ENCODE results near the gene SLC6A17.
A peak's percentile ranks its signal among the peaks of the same experiment; 100 is the strongest.

The SLC6A17 gene

GRCh38 chr1:110223581-110223980 is 73.3 kb downstream of the SLC6A17 start:
- no peak for DNase-seq

DNA sequence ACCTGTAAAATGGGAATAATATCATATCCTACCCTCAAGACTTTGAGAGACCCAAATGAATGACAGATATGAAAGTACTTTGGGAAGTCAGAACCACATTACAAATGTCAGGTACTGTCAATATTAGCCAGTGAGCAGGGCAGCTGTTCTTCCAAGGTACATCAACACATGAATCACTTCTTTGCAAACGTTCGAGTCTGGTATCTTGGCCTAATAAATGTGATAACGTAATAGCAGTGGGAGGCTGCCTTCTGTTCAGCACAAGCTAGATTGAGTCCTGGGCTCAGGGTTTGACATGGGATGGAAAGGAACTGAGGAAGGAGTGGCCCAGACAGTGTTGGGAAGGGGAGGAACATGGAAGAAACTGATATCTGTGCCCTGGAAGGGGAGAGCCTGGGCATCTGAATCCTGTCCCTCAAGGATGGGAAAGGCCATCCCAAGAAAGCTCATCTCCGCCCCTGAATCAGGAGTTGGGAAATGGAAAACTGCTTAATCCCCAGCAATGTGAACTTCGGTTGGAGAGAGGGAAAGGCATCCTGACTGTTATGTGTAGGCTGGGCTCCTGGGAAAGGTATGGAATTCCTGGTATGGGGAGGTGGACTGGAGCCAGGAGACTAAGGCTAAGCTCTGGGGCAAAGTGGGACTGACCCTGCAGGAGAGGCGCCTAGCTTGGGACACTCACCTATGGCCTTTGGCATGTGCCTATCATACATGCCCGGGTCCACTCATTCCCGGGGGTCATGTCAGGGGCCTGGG is 74.1 kb downstream of the SLC6A17 start:
- no peak for DNase-seq

DNA sequence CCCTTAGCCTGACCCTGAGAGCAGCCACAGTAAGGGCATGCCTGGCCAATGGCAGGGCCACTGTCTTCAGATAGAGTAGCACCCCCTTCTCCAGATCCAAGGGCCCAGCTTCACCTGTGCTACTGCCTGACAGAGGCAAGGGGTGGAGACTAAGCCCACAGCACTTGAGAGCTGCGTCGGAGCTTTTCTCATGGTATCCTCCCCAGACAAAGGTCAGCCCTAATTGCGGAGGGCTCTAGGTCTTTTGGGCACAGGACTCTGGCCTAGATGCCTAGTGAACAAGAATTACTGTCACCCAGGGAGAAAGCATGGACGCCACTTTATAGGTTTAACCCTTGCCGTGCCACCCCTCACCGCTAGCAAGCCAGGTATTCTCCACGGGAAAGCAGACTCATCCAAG is 74.9 kb downstream of the SLC6A17 start:
- no peak for DNase-seq

- no peak for DNase-seq
These were observed 75.6 kb downstream of the SLC6A17 start for GRCh38 chr1:110225756-110226404.

DNA sequence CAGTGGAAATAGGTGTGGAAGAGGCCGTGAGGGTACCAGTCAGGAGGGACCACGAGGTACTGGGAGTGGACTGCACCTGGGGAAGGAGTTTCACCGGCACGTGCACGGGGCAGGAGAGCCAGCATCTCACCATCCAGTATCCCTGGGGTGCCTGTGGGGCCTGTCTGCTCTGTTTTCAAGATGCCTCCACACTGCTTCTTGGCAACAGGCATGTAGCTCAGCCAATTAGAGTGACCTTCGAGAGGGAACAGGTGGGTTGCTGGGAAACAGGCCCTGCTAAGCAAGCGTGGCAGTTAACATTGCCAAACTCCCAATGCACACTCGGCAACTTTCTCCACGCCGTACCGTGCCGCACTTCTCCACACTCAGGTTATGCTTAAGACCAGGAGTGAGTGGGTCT is 77.5 kb downstream of the SLC6A17 start:
- DNase-seq: no peak

DNA sequence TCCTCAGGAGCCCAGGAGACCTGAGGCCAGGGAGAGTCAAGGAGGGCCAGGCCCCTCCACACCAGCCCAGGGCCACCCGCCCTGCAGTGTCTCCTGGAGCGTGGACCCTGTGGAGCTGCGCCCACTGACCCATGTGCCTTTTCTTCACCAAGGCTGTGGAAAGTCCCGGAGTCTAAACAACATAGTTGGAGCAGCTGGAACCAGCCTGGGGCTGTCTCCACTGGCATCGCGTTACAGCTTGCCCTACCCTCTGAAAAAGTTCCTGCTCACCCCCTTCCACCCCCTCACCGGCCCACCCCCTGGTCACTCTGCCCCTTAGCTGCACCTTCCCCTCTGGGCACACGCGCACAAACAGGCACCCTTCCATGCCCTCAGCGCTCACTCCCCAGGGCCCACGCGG is 78.1 kb downstream of the SLC6A17 start:
- DNase-seq: no peak

DNA sequence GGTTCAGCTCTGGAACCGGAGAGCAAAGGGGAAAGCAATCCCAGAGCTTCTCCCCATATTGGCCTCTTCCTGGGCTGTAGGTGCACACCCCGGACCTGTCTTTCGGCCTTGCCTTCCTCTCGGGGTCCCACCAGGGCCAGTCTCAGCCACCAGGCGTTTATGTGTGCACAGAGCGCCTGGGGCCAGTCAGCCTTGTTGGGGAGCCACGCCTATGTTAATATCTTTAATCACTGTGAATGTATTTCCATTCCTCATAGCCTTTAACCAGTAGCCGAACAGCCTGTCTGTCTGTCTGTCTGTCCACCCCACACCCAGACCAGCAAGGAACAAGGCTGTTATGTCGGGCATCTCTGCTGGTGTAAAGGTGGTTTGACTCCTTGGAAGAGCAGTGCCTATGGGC is 78.6 kb downstream of the SLC6A17 start:
- no peak for DNase-seq

GRCh38 chr1:110229348-110230001 is 79.2 kb downstream of the SLC6A17 start:
- peak; percentile 61 for DNase-seq

GRCh38 chr1:110230381-110231199 is 80.3 kb downstream of the SLC6A17 start:
- no peak for DNase-seq

DNA sequence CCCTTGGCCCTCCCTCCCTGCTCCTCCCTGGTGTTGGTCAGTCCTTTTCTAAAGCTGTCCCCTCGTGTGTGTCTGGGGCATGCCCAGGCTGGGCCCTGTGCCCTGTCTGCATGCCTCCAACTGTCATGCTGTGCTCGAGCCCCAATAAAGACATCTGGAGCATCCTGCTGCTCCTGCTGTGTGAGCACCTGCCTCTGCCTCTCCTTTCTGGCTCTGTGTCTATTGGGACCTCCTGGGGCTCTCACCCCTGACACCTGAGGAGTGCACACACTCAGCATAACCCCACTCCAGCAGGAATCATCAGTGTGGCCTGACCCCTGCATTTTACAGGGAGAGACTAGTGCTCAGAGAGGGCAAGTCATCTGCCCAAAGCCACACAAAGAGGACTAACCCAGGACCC is 83.6 kb downstream of the SLC6A17 start:
- DNase-seq: no peak

DNA sequence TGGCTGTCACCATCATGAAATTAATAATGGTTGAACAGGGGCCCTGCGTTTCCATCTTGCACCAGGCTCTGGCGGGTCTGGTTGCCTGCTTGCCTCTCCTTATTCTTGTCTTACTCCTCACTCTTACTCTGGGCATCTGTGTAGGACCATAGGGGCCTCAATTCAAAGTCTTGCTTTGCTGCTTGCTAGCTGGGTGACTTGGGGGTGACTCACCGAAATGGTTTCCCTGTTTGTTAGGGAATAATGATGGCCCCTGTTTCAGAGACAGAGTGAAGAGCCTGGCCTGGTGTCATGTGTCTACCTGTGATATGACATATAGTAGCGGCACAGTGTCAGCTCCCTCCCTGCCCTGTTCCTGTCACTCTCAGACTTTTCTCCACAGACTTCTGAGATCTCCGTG is 84.4 kb downstream of the SLC6A17 start:
- no peak for DNase-seq

- DNase-seq: peak; percentile 60
These were observed 85.0 kb downstream of the SLC6A17 start for GRCh38 chr1:110235181-110235833.

DNA sequence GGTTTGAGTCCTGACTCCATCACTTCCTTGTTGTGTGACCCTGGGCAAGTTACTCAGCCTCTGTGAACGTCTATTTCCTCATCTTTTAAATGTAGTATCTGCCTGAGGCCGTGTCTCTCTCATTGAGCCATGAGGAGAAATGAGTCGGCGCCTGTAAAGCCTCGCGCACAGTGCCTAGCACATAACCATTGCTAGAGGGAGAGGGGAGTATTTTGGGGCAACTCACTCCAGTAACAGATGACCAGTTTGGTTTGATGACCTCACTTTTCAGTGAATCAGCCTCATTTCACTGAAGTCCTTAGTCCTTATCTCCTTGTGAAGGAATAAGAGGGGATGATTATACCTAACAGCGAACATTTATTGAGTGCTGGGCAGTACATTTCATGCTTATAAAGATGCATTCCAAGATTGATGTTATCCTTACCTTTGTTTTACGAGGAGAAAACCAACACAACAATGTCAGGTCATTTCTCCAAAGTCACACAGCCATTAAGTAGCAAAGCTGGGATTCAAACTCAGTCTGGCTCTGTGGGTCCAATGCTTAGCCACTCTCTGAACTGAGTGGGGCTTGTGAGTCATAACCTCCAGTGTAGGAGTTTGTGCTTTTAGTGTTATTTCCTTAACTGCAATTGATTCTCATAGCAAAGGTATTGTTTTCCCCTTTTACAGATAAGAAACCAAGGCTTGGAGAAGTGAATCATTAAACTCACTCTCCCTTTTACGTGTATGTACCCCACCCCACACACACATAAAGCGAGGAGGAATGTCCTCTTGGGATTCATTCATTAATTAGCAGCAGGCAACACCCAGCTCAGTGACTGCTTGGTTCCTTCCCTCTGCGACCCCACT is 85.8 kb downstream of the SLC6A17 start:
- no peak for DNase-seq

DNA sequence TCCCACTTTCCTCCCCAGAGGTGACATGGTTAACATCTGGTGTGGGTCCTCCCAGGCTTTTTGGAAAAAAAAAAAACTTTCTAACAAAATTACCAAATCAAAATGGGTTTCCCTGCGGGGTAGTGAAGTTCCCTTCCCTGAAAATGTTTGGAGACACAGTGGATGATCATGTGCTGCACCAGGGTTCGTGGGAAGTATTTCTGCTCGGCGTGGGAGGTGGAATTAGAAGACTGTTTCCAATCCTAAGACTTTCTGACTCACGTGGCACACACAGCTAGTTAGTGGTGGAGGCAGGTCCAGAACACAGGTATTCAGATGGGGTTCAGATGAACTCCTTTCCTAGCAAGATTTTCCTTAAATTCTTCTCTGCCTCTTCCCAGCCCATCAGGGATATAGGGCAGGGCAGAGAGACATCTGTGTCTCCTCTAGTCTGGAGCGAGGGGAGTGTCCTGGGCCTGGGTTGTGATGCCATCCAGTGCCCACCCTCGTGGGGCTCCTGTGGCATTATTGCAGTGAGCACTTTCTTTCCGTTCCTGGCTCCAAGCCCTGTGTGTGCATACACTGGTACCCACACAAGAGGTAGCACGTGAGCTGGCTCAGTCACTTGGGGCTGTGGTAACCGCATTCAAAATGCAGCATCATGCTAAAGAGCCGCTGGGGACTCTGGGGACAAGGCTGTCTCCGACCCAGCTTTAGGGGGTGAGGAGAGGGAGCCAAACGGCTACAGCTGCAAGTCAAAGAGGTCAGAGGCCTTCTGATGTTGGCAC is 87.3 kb downstream of the SLC6A17 start:
- DNase-seq: no peak

DNA sequence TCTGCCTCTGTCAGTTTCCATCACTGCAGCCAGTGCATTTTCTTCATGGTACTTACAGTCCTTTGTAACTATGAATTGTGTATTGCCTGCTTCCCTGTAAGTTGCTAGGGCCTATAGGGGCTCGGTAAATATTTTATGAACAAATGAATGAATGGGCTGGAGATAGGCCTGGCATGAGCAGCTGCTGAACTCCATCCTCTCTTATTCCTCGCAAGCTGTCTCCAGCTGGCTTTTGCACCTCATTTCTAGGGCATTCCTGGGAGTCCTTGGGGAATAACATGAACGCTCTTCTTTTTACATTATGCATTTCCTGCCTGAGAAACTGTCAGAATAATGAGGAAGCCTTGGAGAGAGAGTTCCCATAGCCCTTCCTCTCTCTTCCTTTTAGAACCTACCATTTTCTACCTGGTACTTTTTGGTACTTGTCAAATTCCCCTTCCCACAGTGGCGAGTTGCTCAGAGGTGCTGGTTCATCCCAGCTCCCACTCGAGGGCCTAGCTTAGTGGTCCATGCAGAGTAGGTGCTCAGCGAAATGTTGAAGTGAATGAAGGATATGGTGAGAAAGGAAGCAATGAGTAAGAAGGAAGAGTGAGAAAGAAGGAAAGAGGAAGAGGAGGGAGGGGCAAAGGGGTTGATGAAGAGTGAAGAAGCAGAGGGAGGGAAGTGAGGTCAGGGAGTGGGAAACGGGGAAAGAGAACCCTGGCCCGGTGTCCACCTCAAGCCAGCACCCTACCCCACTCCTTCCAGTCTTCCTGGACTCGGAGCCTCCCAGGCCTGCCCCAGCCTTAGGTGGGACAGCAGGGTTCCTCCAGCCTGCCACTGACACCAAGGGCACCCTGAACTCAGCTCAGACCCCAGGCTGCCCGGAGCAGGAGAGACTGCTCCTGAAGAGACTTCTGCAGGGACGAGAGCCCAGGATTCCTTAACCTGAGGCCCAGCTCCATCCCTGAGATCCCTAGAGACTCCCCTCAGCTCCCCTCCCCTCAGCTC is 89.4 kb downstream of the SLC6A17 start:
- DNase-seq: peak; percentile 72

DNA sequence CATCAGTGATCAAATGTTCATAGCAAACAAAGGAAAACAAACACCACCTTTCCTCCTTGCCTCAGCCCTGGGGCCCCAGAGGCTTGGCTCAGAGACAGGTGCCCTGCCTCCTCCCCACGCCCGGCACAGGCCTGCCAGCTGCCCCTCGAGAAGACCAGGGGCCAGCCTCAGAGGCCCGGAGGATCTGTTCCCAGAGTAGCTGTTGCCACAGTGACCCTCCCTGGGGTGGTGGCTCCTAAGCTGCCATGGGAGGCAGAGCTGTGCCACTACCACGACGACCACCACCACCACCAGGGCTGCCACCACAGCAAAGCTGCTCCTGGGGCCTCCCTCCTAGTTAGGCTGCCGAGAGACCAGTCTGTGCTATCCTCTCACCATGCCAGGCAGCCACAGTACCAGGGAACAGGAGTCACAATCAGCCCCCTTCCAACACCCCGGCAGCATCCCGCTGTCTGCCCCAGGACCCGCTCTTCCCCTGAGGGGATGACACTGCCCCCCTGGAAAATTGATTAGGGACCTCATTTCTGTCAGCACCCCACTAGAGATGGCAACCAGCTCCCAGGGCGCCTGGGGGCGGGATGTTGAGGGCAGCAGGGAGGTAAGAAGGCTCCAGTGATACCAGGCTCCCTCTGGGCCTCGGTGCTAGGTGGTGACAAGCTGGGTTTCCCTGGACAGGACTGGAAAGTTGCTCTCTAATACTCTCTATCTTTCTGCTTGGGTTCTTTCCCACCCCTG is 90.3 kb downstream of the SLC6A17 start:
- DNase-seq: peak; percentile 48

DNA sequence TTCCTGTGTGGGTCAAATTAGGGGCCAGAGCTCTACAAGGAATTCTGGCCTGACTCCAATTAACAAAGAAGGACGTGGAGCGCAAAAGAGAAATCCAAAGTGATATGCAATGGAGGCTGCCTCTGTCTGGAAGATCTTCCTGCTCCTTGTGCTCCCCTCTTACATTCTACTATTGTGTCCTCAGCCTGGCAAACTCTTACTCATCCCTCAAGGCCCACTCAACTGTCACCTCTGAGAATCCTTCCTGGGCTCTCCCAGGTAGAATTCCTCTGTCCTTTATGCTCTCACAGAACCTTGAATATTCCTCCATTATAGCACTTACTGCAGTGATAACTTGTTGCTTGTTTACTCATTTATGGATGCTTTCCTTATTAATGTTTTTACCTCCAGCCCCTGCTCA is 91.2 kb downstream of the SLC6A17 start:
- DNase-seq: no peak

DNA sequence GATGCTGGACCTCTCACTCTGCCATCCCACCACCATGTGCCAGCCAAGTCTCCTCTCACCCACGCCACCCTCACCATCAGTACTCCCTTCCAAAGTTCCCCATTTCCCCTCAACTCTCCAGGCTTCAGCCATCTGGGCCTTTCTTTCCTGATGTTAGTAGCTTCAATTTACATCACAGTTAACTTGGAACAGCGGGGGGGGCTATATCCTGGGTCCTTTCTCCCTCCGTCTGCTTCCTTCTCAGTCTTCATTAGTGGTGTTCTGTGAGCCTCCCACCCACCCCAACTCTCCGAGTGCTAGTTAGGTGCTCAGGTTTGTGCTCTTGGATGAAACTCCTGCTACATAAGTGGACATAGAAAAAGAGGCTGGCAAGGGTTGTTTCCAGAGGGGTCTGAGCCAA is 91.8 kb downstream of the SLC6A17 start:
- DNase-seq: no peak

DNA sequence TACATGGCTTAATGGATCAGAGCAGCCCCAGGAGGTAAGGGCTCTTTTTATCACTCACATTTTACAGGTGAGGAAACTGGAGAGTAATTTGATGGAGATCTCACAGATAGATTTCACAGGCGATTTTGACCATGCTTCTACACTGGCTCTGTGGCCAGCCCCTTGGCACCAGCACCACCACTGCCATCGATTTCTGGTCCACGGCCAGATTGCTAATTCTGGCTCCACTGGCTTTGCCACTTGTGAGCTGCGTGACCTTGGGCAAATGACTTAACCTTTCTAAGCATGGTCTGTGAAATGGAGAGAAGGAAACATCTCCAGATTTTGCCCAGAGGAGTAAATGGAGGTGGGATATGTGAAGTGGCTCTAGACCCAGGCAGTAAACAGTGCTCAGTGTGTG is 92.4 kb downstream of the SLC6A17 start:
- DNase-seq: no peak
